Right lobe of liver (tissue), 6 donors: ENCODE results near the gene PLCE1. TPM values are rescaled to one million over a fixed set of nuclear protein-coding genes. Genes with fewer than 3 reads are reported as not detected.

ENCODE experiments used
- ATAC-seq, 4 donors: fragments of 200-7000 bp; cut with Tn5 transposase; one replicate each; pipeline ENCODE4 v1.9.1; 2020; ENCODE audit warnings: mild to moderate bottlenecking in 4 of 4, moderate library complexity in 4 of 4
- DNase-seq, 3 donors: peaks; one replicate each; pipeline ENCODE4 v3.0.0-alpha.2; 2020
- H3K27ac ChIP-seq, 3 donors: fragments of 200-600 bp; one replicate each; pipeline ENCODE4 v1.8.0; 2022
- H3K27me3 ChIP-seq, 2 donors: fragments of 200-600 bp; one replicate each; pipeline ENCODE4 v1.8.0; 2022
- H3K36me3 ChIP-seq, 4 donors: fragments of 200-600 bp; sonication (generic) in 1 of 4; one replicate each; pipeline versions ENCODE4 v1.5.1 to v1.8.0; 2017 to 2022; ENCODE audit warnings: control low read depth in 1 of 4
- H3K4me1 ChIP-seq, 4 donors: fragments of 200-600 bp; sonication (generic) in 1 of 4; one replicate each; pipeline versions ENCODE4 v1.5.1 to v1.8.0; 2017 to 2022; ENCODE audit warnings: control low read depth in 1 of 4
- H3K4me3 ChIP-seq, 3 donors: fragments of 200-600 bp; one replicate each; pipeline ENCODE4 v1.8.0; 2022
- H3K9me3 ChIP-seq, 4 donors: fragments of 200-600 bp; sonication (generic) in 1 of 4; one replicate each; pipeline versions ENCODE4 v1.5.1 to v1.8.0; 2017 to 2022; ENCODE audit warnings: control low read depth in 1 of 4
- POLR2A ChIP-seq: fragments of 450-650 bp; IDR thresholded peaks from one replicate; pipeline ENCODE4 v1.6.1; 2017; ENCODE audit warnings: antibody characterized with exemption, mild to moderate bottlenecking
- WGBS: methylation state at CpG from one replicate; pipeline ENCODE4 v1.1.6; 2018; ENCODE audit warnings: low coverage, low lambda C conversion rate; ENCODE audit not compliant: insufficient coverage; ENCODE audit errors: missing lambda C conversion rate; 5-methylcytosine and 5-hydroxymethylcytosine counted together
- intact Hi-C, 2 donors: fragments of 100-400 bp; cut with DNase I; formaldehyde crosslinking; loops; one replicate each; pipeline versions ENCODE4 v1.11.2 to v1.14.1; 2022
- total RNA-seq, 6 experiments: library from RNA; depleted of rRNA in 2 of 6; stranded (reverse); fragments of >200 nt in 2 of 6; fragmentation: NEBNext Ultra II Directional in 3 of 6; extraction: Animal tissue kit (Norgen Biotek cat#: 25700) in 3 of 6; gene quantifications; one replicate each; pipeline versions ENCODE4 v1.1.0 to v1.2.4, GENCODE V29; 2016 to 2023
- TF ChIP-seq, protein P1 (sequence below), 4 donors: fragments of 200-600 bp in 3 of 4; fragments of 450-650 bp in 1 of 4; IDR thresholded peaks; one replicate each; pipeline versions ENCODE4 v1.5.1 to v1.8.0; 2016 to 2022; ENCODE audit warnings: antibody characterized with exemption in 4 of 4, mild to moderate bottlenecking in 2 of 4
- donor health status: DM: no; HTN: yes; CAD: no.
- donor health status: DM: no; HTN: no; CAD: no.
- donor health status: DM: no; HTN: no; CAD: no.
- donor health status: DM: no; HTN: yes; CAD: no.
- donor health status: DM: no; HTN: yes; CAD: no.

The PLCE1 gene
- total RNA-seq, 6 experiments from 2014 or later = 0.24 to 0.95 (median 0.55) TPM

DNA sequence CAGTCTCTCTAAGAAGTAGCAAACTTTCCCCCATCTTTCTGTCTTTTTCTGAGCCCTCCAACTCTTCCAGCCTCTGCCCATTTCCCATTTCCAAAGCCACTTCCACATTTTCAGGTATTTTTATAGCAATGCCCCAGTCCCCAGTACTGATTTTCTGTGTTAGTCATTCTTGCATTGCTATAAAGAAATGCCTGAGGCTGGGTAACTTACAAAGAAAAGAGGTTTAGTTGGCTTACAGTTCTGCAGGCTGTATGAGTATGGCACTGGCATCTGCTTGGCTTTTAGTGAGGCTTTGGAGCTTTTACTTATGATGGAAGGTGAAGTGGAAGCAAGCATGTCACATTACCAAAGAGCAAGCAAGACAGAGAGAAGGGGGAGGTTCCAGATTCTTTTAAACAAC, 17.2 kb downstream of the PLCE1 start:
- ATAC-seq (no peak), DNase-seq (no peak)
- intact Hi-C loops = no loop called here
- Histone ChIP-seq H3K4me3 (no peak overlapping the region), H3K27ac (no peak overlapping the region), H3K36me3 (no peaks in the 10 kb centered on the region), H3K4me1 (no peaks in the 10 kb centered on the region), H3K27me3 (no peaks in the 10 kb centered on the region), H3K9me3 (no peaks in the 10 kb centered on the region)
- TF ChIP-seq POLR2A = no peak
- TF ChIP-seq, protein P1, sequence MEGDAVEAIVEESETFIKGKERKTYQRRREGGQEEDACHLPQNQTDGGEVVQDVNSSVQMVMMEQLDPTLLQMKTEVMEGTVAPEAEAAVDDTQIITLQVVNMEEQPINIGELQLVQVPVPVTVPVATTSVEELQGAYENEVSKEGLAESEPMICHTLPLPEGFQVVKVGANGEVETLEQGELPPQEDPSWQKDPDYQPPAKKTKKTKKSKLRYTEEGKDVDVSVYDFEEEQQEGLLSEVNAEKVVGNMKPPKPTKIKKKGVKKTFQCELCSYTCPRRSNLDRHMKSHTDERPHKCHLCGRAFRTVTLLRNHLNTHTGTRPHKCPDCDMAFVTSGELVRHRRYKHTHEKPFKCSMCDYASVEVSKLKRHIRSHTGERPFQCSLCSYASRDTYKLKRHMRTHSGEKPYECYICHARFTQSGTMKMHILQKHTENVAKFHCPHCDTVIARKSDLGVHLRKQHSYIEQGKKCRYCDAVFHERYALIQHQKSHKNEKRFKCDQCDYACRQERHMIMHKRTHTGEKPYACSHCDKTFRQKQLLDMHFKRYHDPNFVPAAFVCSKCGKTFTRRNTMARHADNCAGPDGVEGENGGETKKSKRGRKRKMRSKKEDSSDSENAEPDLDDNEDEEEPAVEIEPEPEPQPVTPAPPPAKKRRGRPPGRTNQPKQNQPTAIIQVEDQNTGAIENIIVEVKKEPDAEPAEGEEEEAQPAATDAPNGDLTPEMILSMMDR (IDR thresholded peaks at IDR 0.05) = no peak

- intact Hi-C loops = no loop called here
- Histone ChIP-seq H3K9me3 (no peaks in the 10 kb centered on the region), H3K4me1 (no peaks in the 10 kb centered on the region), H3K4me3 (no peak overlapping the region), H3K27ac (no peak overlapping the region), H3K36me3 (no peaks in the 10 kb centered on the region), H3K27me3 (no peaks in the 10 kb centered on the region)
- WGBS = 36% methylated on average over 2 of the region's 2 CpGs
- TF ChIP-seq, protein P1 (IDR thresholded peaks at IDR 0.05) = no peak
- DNase-seq (no peak), ATAC-seq (no peak)
Measured at GRCh38 chr10:94011296-94011695, 17.6 kb downstream of the PLCE1 start.

DNA sequence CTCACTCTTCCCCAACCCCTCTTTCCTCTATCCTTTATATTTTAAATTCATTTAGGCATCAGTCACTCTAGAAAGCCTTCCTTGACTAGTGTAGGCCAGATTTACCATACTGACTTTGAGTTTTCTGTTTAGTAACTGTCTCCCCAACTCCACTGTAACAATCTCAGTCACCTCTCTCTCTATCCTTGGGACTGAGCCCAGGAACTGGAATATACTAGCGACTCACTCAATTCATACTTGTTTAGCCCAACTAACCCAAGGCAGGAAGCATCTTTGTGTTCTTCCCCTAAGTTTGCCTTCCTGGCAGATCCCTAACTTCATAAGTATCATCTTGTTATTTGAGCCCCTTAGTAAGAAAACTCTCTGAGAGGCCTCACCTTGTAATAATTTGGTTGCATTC, 19.1 kb downstream of the PLCE1 start:
- DNase-seq = no peak
- H3K27me3 ChIP-seq = no peaks in the 10 kb centered on the region
- H3K36me3 ChIP-seq = no peaks in the 10 kb centered on the region
- H3K9me3 ChIP-seq = no peaks in the 10 kb centered on the region
- no peaks in the 10 kb centered on the region for H3K4me1 ChIP-seq
- no peak overlapping the region for H3K4me3 ChIP-seq
- intact Hi-C loops = no loop called here
- WGBS = 92% methylated on average over 1 of the region's 1 CpG
- no peak overlapping the region for H3K27ac ChIP-seq
- TF ChIP-seq POLR2A = no peak
- TF ChIP-seq, protein P1 (IDR thresholded peaks at IDR 0.05) = no peak
- no peak for ATAC-seq

DNA sequence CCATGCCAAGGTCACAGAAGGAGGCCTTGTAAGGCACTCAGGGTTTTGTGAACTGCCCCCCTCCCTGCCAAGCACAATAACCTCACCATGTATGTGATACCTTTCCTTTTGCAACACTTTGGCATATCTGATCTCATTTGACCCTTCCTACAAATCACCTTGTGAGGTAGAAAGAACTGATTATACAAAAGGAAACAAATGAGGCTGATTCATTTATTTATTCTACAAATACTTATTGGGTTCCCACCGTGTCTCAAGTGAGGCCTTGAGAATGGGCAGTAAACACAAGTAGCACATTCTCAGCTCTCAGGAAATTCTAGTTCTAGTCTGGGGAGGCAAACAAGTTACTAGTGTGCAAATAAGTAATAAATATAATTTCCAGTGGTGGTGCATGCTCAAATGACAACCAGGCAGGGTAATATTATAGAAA, 19.6 kb downstream of the PLCE1 start:
- H3K4me3 ChIP-seq = no peak overlapping the region
- intact Hi-C loops = no loop called here
- TF ChIP-seq POLR2A = no peak
- TF ChIP-seq, protein P1 (IDR thresholded peaks at IDR 0.05) = no peak
- 75% methylated on average over 1 of the region's 1 CpG for WGBS
- H3K27ac ChIP-seq = no peak overlapping the region
- no peak for ATAC-seq
- no peak for DNase-seq
- H3K27me3 ChIP-seq = no peaks in the 10 kb centered on the region
- no peaks in the 10 kb centered on the region for H3K36me3 ChIP-seq
- no peaks in the 10 kb centered on the region for H3K4me1 ChIP-seq
- H3K9me3 ChIP-seq = no peaks in the 10 kb centered on the region

- 87% methylated on average over 3 of the region's 3 CpGs for WGBS
Measured at GRCh38 chr10:94014304-94014703, 20.6 kb downstream of the PLCE1 start.

More at GRCh38 chr10:94014304-94014703, 20.6 kb downstream of the PLCE1 start:
- TF ChIP-seq POLR2A = no peak
- TF ChIP-seq, protein P1 (IDR thresholded peaks at IDR 0.05) = no peak
- Histone ChIP-seq H3K36me3 (no peaks in the 10 kb centered on the region), H3K27me3 (no peaks in the 10 kb centered on the region), H3K4me3 (no peak overlapping the region), H3K9me3 (no peaks in the 10 kb centered on the region), H3K4me1 (no peaks in the 10 kb centered on the region), H3K27ac (no peak overlapping the region)
- ATAC-seq (no peak), DNase-seq (no peak)
- intact Hi-C loops = no loop called here
